NCI-H2171 treated with DMSO at 0.1 percent for 48 hours (cell line): ENCODE results near the gene RAB22A.
"Not testable (repeated sequence)": the region's sequence is repeated elsewhere in the genome, so short reads cannot be mapped to it uniquely, and the experiment has no call there.

Experiments
- DNase-seq: peaks from one replicate; lab custom pipeline; 2025; lab: John Stamatoyannopoulos, UW

Gene RAB22A

GRCh38 chr20:58344741-58345140 is 35.2 kb downstream of the RAB22A start:
- no peak for DNase-seq

GRCh38 chr20:58349570-58349969 is 40.1 kb downstream of the RAB22A start:
- DNase-seq = no peak

- no peak for DNase-seq
These were observed 43.0 kb downstream of the RAB22A start for GRCh38 chr20:58352468-58352867.

DNA sequence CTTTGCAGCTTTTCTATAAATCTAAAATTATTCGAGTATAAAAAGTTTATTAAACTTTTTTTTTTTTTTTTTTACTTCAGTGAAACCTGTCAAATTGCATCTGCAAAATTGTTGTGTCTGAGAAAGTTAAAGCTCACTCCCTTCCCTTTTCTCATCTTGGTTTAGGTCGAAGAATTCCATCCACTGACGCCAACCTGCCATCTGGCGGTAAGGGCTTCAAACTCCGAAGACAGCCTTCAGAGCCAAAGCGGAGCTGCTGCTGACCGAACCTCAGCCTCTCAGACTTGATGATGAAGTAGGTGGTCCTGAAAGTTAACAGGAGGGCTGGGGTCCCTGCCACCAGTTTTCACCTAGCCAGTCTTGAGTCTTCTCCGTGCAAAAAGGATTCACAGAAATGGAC is 49.9 kb downstream of the RAB22A start:
- DNase-seq = no peak

GRCh38 chr20:58360936-58361335 is 51.4 kb downstream of the RAB22A start:
- peak; percentile 80 for DNase-seq

- DNase-seq = peak; percentile 86
These were observed 52.1 kb downstream of the RAB22A start for GRCh38 chr20:58361481-58362205.

DNA sequence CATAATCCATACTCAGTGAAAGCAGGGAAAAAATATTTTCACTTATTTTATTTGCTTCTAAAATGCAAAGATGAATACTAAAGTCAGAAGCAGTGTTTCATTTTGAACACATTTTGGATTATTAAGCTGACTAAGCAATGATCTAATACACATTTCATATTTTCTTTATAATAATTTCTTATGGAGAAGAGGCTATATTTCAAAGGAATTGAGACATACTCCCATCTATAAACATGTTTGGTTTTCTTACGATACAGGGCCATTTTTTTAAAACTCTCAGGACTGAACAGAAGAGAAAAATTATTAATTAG is 52.6 kb downstream of the RAB22A start:
- DNase-seq = no peak

GRCh38 chr20:58362970-58363369 is 53.5 kb downstream of the RAB22A start:
- no peak for DNase-seq

GRCh38 chr20:58366866-58367265 is 57.4 kb downstream of the RAB22A start:
- DNase-seq = no peak

- DNase-seq = no peak
These were observed 63.3 kb downstream of the RAB22A start for GRCh38 chr20:58372806-58373205.

GRCh38 chr20:58373296-58373695 is 63.8 kb downstream of the RAB22A start:
- not testable (repeated sequence) for DNase-seq

GRCh38 chr20:58374027-58374850 is 64.7 kb downstream of the RAB22A start:
- no peak for DNase-seq

- DNase-seq = no peak
These were observed 65.6 kb downstream of the RAB22A start for GRCh38 chr20:58374906-58375758.

DNA sequence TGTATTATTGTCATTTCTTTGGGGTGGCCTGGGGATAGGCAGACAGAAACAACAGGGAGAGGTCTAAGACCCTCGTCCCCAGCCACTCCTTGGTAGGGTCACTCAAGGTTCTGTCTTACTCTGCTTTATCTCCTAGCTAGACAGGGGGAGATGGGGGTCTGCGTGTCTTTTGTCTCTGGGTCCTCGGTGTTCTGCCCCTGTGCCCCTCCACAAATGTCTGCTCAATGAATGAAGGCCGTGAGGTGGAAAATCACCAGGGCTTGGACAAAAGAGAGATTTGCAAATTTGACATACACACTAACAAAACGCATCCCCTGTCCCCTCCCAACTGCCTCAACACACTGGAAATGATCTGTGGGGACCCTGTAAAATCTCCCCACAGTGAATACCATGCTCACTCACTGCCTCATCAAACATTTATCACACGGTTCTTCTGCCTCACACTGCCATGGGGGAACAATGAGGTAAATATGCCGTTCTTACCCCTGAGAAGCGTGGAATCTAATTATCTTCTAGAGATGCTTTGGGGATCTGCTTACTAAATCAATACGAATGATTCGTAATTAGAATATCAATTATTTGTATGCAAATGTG is 66.3 kb downstream of the RAB22A start:
- DNase-seq = no peak

- DNase-seq = no peak
These were observed 67.5 kb downstream of the RAB22A start for GRCh38 chr20:58377017-58377416.

DNA sequence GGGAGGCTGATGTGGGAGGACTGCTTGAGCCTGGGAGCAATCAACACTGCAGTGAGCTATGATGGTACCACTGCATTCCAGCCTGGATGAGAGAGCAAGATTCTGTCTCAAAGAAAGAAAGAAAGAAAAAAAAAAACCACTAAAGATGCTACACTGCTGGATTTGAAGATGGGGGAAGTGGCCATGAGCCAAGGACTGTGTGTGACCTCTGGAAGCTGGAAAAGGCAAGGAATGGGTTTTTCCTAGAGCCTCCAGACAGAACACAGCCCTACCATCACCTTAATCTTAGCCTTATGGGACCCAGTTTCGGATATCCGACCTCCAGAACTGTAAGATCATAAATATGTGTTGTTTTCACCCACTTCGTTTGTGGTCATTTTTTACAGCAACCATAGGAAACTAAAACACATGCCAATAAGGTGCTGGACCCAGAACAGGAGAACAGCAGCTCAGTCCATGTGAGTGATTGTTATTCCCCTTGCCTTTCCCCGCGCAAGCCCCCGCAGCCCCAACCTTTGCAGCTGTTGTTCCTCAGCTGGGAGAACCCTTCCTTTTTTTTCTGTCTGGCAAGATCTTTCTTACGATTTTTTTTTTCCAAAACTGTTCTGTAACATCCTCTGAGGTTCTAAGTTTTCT is 68.4 kb downstream of the RAB22A start:
- DNase-seq = no peak

- no peak for DNase-seq
These were observed 69.2 kb downstream of the RAB22A start for GRCh38 chr20:58378704-58379103.

DNA sequence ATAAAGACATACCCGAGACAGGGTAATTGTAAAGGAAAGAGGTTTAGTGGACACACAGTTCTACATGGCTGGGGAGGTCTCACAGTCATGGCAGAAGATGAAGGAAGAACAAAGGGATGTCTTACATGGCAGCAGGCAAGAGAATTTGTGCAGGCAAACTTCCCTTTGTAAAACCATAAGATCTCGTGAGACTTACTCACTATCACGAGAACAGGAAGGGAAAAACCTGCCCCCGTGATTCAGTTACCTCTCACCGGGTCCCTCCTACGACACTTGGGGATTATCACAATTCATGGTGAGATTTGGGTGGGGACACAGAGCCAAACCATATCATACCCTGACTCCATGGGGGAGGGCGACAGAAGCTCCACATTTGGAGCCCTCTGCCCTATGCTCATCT is 72.1 kb downstream of the RAB22A start:
- no peak for DNase-seq

DNA sequence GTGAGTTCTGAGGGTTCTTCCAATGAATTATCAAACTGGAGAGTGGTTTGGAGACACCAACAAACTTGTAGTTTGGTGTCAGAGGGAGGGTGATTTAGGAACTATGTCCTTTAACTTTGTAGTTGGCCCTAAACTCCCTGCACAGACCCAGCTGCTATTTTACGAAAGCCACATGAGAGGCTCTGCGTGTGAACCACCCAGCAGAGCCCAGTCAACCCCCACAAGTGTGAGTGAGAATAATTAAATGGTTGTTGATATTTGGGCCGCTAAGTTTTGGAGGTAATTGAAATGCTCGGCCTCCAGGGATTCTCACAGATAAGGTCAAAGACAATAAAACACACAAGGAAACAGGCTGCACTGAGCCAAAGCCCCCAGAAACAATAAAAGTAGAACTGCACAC is 72.6 kb downstream of the RAB22A start:
- no peak for DNase-seq

DNA sequence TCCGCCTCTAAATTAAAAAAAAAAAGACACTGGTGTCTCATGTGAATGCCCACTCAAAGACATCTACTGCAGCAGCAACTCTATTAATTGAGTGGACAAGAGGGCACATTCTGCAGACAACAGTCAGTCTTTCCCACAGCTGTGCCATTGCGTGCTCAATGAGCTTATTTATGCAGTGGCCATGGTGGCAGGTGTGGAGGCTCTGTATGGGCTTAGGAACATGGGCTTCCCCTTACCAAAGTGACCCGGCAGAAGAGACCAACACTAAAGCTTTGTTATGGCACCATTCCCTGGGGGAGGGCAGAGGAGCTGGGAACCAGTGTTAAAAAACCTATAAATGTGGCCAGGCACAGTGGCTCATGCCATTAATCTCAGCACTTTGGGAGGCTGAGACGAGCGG is 75.3 kb downstream of the RAB22A start:
- DNase-seq = no peak

GRCh38 chr20:58388028-58388601 is 78.6 kb downstream of the RAB22A start:
- DNase-seq = no peak
